HG03039 (cell line): Measurements from ENCODE around the gene BCL11B.

ENCODE experiments used
- ATAC-seq: cut with Tn5 transposase; IDR thresholded peaks from one replicate; pipeline ENCODE4 v1.9.1; 2021; ENCODE audit warnings: mild to moderate bottlenecking, moderate library complexity; ENCODE audit not compliant: unreplicated experiment

Gene BCL11B

GRCh38 chr14:99287269-99287942 is 15.4 kb upstream of the BCL11B start:
- ATAC-seq: peak; percentile 50

GRCh38 chr14:99286761-99287160 is 14.8 kb upstream of the BCL11B start:
- no peak for ATAC-seq

GRCh38 chr14:99284254-99285004 is 12.4 kb upstream of the BCL11B start:
- no peak for ATAC-seq

- no peak for ATAC-seq
Measured at GRCh38 chr14:99282261-99283050, 10.5 kb upstream of the BCL11B start.

- no peak for ATAC-seq
Measured at GRCh38 chr14:99281396-99281795, 9.4 kb upstream of the BCL11B start.

- ATAC-seq: no peak
Measured at GRCh38 chr14:99280852-99281251, 8.9 kb upstream of the BCL11B start.

- ATAC-seq: no peak
Measured at GRCh38 chr14:99280066-99280731, 8.2 kb upstream of the BCL11B start.

- no peak for ATAC-seq
Measured at GRCh38 chr14:99278836-99279235, 6.8 kb upstream of the BCL11B start.

GRCh38 chr14:99277530-99277929 is 5.5 kb upstream of the BCL11B start:
- ATAC-seq: no peak

GRCh38 chr14:99276482-99276881 is 4.5 kb upstream of the BCL11B start:
- no peak for ATAC-seq

GRCh38 chr14:99275222-99275584 is 3.2 kb upstream of the BCL11B start:
- no peak for ATAC-seq

GRCh38 chr14:99274346-99275221 is 2.6 kb upstream of the BCL11B start:
- no peak for ATAC-seq

GRCh38 chr14:99273766-99274345 is 1.9 kb upstream of the BCL11B start:
- no peak for ATAC-seq

GRCh38 chr14:99272899-99273765 is 1.1 kb upstream of the BCL11B start:
- ATAC-seq: no peak

- ATAC-seq: no peak
Measured at GRCh38 chr14:99272632-99272898, 568 bp upstream of the BCL11B start.

- no peak for ATAC-seq
Measured at GRCh38 chr14:99271221-99271941, 616 bp downstream of the BCL11B start.

- no peak for ATAC-seq
Measured at GRCh38 chr14:99270458-99271220, 1.4 kb downstream of the BCL11B start.
